ENCODE data around the gene OTX2.

DNA sequence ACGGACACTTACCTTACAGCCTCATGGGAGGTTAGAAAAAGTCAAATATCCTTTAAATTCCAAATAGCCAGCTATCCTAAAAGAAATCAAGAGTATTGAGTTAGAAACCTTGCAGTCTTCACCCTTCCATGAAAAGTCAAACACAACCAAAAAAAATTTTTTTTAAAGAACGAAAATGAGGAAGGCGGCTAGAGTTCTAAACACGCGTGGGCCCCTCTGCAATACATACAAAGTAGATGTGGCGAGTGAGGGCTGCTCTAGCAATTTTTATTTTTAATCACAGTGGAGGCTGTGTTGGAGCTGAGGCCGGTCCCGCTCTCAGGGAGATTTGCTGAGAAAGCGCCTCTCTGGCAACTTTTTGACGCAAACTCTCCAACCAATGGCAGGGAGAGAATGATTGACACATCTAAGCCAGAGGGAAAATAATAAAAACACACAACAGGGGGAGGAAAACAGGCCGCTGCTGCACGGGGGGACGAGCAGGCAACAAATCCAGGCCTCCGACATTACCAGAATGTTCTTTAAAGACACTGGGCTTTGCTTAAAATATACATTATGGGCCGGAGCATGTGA is at the start of gene OTX2:
- TF ChIP-seq POLR2AphosphoS5 (IDR thresholded peaks at IDR 0.05; ENCODE audit: low read depth, low read length) (no peak), POLR2A (IDR thresholded peaks at IDR 0.05; ENCODE audit: low read depth, low read length) (no peak), TAF1 (IDR thresholded peaks at IDR 0.05; ENCODE audit: low read depth, low read length) (no peak)
